Activated CD4-positive, alpha-beta T cell treated with anti-CD3 and anti-CD28 coated beads, Interleukin-2, amount 10 ng/mL, durations not matched to agents 7 days and 5 days (primary cell): ENCODE measurements around the gene SAMD10. TPM values are rescaled to one million over a fixed set of nuclear protein-coding genes. Genes with fewer than 3 reads are reported as not detected.

Source experiments
- CTCF ChIA-PET: fragments of 350-600 bp; sonication (Branson Sonifier 250); formaldehyde crosslinking; loops from one replicate; lab custom pipeline; 2021; ENCODE audit warnings: antibody characterized with exemption; lab: Charles Lee
- POLR2A ChIA-PET: fragments of 350-600 bp; sonication (Branson Sonifier 250); formaldehyde crosslinking; loops from one replicate; lab custom pipeline; 2021; ENCODE audit warnings: antibody characterized with exemption; lab: Charles Lee
- DNase-seq: peaks from one replicate; pipeline ENCODE4 v3.0.0-alpha.2; 2020
- H3K27ac Mint-ChIP-seq: one replicate; pipeline ENCODE4 v1.8.0; 2021; ENCODE audit warnings: mild to moderate bottlenecking, moderate library complexity, mixed read lengths
- H3K27me3 Mint-ChIP-seq: one replicate; pipeline ENCODE4 v1.8.0; 2021; ENCODE audit warnings: mixed read lengths
- H3K36me3 Mint-ChIP-seq: one replicate; pipeline ENCODE4 v1.8.0; 2021; ENCODE audit warnings: low read depth, mixed read lengths
- H3K4me1 Mint-ChIP-seq: one replicate; pipeline ENCODE4 v1.8.0; 2021; ENCODE audit warnings: mixed read lengths
- H3K4me3 Mint-ChIP-seq: one replicate; pipeline ENCODE4 v1.8.0; 2021; ENCODE audit warnings: mild to moderate bottlenecking, moderate library complexity, mixed read lengths
- H3K9me3 Mint-ChIP-seq: one replicate; pipeline ENCODE4 v1.8.0; 2021; ENCODE audit warnings: mixed read lengths
- total RNA-seq, 2 experiments: library from RNA; stranded (reverse); gene quantifications; one replicate each; pipeline ENCODE4 v1.2.3, GENCODE V29; 2021

Gene SAMD10
- total RNA-seq, 2 experiments from 2014 or later: 16.3 to 17.2 TPM

DNA sequence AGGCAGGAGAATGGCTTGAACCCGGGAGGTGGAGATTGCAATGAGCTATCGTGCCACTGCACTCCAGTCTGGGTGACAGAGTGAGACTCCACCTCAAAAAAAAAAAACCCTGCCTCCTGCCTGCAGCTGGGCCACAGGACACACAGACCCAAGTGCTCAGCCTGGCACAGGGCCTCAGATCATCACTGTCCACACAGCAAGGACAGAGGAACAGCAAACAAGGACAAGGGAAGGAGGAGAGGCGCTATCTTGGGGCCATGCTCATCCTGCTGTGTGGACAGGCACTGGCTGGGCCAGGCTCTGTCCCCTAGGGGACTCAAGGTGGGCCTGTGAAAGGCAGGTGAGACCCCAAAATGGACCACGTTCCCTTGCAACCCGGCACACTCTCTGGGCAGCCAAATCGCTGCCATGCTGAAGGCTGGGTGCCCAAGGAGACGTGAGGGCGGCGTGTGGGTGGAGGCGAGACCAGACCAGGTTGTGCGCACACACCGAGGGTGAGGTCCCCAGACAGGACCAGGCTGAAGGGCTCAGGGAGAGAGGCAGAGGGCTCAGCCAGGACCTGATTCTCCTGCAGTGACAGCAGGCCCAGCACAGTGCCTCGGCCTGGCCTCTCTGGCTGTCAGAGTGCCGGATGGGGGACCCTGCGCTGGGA lies 32.3 kb downstream of the SAMD10 start:
- CTCF ChIA-PET: interaction anchor here (1.0 kb wide), 1 partner anchor 110 kb away, joined by 3 read pairs; no protein-coding TSS in a partner anchor
- Mint-ChIP-seq H3K4me3 (peak overlapping the region; percentile 36), H3K4me1 (peaks cover 52% of the 10 kb centered on the region), H3K27me3 (no peaks in the 10 kb centered on the region), H3K9me3 (peaks cover 2% of the 10 kb centered on the region), H3K36me3 (peaks cover 12% of the 10 kb centered on the region), H3K27ac (peak overlapping the region; percentile 87)
- POLR2A ChIA-PET: no interaction called here
- DNase-seq: no peak

DNA sequence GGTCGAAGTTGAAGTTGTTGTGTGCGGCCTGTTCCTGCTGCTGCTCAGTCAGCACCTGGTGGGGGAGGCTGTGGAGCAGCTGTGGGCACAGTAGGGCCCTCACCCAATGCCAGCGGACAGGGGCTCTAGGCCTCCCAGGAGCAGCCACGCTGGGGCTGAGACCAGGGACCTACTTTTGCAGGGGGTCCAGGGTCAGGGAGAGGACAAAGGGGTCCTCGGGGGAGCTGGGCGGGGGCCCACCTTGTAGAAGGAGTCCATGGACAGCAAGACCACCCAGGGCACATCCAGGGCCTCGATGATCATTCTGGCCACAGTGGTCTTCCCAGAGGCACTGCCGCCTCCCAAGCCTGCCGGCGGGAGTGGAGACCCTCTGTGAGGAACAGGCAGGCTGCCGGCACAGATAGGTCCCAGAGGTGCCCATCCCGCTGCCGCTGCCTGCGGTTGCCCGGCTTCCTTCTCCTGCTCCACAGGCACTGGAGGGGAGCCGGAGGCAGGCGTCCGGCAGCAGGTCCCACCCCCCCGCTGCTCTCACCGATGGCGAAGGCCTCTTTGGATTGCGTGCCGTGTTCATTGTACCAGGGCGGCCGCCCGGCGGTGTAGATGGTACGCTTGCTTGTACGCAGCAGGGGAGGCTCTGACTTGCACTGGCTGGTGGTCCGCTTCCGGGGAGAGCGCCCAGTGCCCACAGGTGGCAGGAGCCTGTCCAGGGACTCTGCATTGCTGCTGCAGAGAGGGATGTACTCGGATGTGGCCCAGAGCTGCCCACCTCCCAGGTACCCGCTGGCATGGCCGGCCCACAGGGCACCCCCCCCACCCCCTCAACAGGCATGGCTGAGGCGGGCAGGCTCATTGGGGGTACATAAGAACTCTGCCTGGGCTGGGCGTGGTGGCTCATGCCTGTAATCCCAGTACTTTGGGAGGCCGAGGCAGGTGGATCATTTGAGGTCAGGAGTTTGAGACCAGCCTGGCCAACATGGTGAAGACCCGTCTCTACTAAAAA lies 33.2 kb downstream of the SAMD10 start:
- DNase-seq: no peak
- Mint-ChIP-seq H3K36me3 (peaks cover 16% of the 10 kb centered on the region), H3K27ac (no peak overlapping the region), H3K27me3 (no peaks in the 10 kb centered on the region), H3K4me3 (no peak overlapping the region), H3K9me3 (peaks cover 2% of the 10 kb centered on the region), H3K4me1 (peaks cover 51% of the 10 kb centered on the region)
- ChIA-PET POLR2A (no interaction called here), CTCF (interaction anchor here (0.7 kb wide), 1 partner anchor 12 kb away, joined by 3 read pairs; no protein-coding TSS in a partner anchor)

DNA sequence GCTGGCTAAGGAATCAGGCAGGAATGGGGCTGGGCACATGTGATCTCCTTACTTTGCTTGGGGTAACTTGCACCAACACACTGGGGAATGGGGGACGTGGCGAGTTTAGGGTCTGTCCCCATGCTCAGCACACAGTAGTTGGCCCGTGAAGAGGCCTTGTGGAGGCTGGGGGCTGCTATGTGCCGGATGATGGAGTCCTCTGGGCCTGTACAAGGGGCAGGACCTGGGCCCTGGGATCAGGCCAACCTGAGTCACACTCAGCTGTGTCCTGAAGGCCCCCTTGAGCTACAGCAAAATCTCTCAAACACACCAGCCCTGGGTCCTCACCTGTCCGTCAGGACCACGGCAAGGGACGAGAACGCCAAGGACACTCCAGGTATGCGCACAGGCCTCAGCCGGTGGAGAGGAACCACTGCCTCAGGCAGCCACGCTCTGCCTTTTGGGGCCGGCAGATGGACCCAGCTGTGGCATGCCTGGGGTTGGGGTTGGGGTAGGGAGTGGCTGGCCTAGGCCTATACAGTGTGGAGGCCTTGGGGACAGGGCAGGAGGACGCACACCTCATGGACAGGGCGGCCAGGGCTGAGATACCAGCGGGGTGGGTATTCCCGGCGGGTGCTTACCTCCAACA lies 34.3 kb downstream of the SAMD10 start:
- no peaks in the 10 kb centered on the region for H3K27me3 Mint-ChIP-seq
- H3K4me1 Mint-ChIP-seq: peaks cover 59% of the 10 kb centered on the region
- peaks cover 2% of the 10 kb centered on the region for H3K9me3 Mint-ChIP-seq
- H3K27ac Mint-ChIP-seq: peak overlapping the region; percentile 80
- ChIA-PET POLR2A (no interaction called here), CTCF (interaction anchor here (0.7 kb wide), 1 partner anchor 11 kb away, joined by 3 read pairs; no protein-coding TSS in a partner anchor)
- peaks cover 24% of the 10 kb centered on the region for H3K36me3 Mint-ChIP-seq
- DNase-seq: no peak
- no peak overlapping the region for H3K4me3 Mint-ChIP-seq

DNA sequence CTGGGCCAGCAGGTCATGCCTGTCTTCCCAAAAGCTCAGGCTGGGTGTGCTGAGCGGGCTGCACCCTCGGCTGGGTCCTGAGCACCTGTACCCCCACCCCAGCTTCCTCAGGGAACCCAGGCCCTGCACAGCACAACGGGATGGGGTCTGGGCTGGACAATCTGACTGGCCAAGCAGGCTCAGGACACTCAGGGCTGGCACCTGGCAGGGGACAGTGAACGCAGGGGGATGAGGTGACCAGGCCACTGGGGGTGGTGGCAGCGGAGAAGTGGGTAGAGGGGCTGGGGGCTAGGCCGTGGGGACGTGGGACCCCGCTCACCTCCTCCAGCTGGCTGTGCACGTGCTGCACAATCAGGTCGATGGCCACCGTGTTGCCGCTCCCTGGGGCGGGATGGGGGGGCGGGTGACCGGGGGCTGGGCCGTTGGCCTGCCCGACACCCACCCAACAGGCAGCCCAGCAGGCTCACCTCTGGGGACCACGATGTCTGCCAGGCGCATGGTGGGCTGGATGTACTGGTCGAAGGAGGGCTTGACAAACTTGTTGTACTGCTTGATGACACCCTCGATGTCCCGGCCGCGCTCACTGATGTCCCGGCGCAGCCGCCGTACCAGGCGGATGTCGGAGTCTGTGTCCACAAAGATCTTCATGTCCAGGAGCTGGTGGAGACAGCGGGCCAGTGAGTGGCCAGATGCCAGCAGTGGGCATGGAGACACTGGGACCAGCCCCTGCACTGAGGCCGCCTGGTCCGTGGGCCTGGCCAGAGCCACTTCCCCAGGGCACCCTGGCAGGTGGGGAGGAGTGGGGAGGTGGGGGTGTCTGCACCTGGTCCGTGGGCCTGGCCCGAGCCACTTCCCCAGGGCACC lies 35.1 kb downstream of the SAMD10 start:
- no peak for DNase-seq
- Mint-ChIP-seq H3K9me3 (peaks cover 2% of the 10 kb centered on the region), H3K36me3 (peaks cover 29% of the 10 kb centered on the region), H3K4me1 (peaks cover 51% of the 10 kb centered on the region), H3K27me3 (no peaks in the 10 kb centered on the region), H3K27ac (no peak overlapping the region), H3K4me3 (no peak overlapping the region)
- ChIA-PET CTCF (interaction anchor here (1.2 to 1.3 kb wide), 2 partner anchors 12 to 94 kb away, joined by 4 to 5 read pairs; partner anchors contain the start of gene UCKL1), POLR2A (no interaction called here)

DNA sequence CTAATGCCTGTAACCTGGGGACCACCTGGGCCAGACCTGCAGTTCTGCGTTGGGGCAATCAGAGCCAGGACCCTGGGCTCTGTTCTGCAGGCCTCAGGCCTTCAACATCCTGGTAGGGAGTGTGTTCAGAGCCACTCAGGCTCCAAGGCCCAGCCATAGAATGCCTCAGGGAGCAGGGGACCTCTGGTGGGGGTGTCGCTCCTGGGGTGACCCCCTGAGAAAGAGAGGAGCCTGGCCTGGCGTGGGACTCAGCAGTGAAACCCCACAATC lies 35.7 kb downstream of the SAMD10 start:
- POLR2A ChIA-PET: no interaction called here
- Mint-ChIP-seq H3K9me3 (peaks cover 2% of the 10 kb centered on the region), H3K27me3 (no peaks in the 10 kb centered on the region), H3K4me3 (no peak overlapping the region), H3K36me3 (peaks cover 29% of the 10 kb centered on the region), H3K4me1 (peaks cover 45% of the 10 kb centered on the region), H3K27ac (no peak overlapping the region)
- CTCF ChIA-PET: interaction anchor here (1.2 to 1.3 kb wide), 2 partner anchors 13 to 95 kb away, joined by 4 to 5 read pairs; partner anchors contain the start of gene UCKL1
- no peak for DNase-seq

DNA sequence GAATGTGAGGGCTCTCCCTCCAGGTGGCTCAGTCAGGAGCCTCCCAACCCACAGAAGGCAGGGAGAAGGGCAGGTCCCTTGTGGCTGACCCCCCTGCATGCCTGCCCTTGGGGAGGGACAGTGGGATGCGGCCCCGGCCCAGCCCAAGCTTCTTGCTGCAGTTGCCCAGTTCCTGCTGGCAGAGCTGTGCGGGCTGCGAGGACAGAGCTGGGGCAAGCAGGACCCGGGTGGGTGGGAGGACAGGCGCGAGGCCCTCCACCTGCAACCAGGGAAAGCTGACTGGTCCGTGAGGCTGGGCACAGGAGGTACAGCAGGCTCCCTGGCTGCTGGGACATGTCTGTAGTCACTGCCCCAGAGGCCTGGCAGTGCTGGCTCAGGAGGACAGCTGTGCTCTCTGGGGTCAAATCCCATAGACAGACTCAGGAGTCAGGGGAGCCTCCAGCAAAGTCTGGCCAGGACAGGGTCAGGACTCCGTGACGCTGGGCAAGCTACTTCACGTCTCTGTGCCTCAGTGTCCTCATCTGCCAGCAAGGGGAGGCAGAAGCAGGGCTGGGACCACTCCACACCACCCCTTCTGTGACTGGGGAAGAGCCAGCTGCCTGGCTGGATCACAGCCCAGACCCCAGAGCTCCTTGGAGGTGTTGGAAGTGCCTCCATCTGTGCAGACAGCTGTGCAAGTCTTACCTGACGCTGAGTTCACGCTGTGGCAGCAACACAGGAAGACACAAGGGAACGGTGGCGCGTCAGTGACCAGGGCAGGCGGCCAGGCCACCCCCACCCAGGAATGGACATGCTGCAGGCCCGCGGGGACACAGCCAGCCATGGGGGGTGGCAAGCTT lies 36.3 kb downstream of the SAMD10 start:
- ChIA-PET CTCF (interaction anchor here (0.8 to 1.3 kb wide), 3 partner anchors 9 to 95 kb away, joined by 4 to 5 read pairs (median 4); partner anchors contain the start of gene UCKL1), POLR2A (no interaction called here)
- no peak for DNase-seq
- Mint-ChIP-seq H3K4me3 (no peak overlapping the region), H3K36me3 (peaks cover 27% of the 10 kb centered on the region), H3K27me3 (no peaks in the 10 kb centered on the region), H3K9me3 (peaks cover 2% of the 10 kb centered on the region), H3K27ac (peak overlapping the region; percentile 95), H3K4me1 (peaks cover 40% of the 10 kb centered on the region)

DNA sequence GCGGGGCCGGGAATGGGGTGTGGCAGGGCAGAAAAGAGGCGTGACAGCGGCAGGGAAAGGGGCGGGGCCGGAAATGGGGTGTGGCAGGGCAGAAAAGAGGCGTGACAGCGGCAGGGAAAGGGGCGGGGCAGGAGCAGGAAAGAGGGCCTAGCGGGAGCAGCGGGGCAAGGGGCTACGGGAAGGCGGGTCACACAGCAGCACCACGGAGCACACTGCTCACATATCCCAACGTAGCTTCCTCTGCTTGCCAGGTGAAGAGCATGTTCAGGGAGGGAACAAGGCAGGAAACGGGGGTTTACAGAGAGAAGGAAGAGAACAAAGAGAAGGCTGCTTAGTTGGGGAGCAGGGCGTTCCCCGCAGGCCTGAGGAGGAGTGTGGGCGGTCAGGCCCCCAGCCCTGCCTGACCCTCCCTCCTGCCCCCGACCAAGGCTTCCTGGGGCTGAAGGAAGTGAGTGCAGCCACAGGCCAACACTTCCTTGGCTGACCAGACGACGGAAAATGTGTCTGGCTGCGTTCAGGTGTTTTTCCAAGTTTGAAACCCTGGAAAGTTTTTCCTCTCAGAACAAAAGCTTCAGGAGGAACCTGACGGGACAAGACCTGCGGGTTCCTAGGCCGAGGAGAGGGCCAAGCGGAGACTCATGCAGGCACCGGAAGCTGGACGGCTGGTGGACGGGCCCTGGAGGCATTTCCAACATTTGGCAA lies 37.0 kb downstream of the SAMD10 start:
- Mint-ChIP-seq H3K9me3 (peaks cover 2% of the 10 kb centered on the region), H3K4me1 (peaks cover 35% of the 10 kb centered on the region), H3K27ac (peak overlapping the region; percentile 95), H3K36me3 (peaks cover 32% of the 10 kb centered on the region), H3K4me3 (peak overlapping the region; percentile 27), H3K27me3 (no peaks in the 10 kb centered on the region)
- POLR2A ChIA-PET: no interaction called here
- peak; percentile 67 for DNase-seq
- CTCF ChIA-PET: interaction anchor here (0.8 to 1.3 kb wide), 3 partner anchors 10 to 96 kb away, joined by 3 to 4 read pairs (median 4); no protein-coding TSS in a partner anchor

DNA sequence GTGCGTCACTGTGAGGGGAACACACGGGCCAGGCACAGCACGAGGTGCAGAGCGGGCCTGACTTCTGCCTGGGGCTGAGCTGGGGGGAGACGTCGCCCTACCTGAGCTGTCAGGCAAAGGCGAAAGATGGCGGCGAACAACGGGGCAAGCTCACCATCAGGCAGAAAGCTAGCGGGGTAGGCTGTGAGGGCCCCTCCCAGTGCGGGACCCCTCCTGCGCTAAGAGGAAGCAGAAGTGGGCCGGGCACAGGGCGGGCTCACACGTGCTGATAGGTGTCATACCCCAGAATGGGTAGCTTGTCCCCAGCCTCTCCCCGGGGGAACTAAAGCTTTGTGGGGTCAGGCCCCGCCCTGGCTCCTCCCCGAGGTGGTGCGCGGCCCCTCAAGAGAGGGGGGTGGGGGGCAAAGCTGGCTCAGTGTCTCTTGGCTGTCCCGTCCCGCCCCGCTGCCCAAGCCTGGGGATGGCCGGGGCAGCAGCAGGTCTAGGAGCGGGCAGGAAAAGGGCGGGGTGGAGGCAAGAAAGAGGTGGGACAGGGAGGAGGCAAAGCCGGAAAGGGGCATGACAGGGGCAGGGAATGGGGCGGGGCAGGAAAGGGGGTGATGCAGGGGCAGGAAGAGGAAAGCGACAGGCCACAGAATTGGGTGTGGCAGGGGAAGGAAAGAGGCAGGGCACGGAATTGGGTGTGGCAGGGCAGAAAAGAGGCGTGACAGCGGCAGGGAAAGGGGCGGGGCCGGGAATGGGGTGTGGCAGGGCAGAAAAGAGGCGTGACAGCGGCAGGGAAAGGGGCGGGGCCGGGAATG lies 38.0 kb downstream of the SAMD10 start:
- POLR2A ChIA-PET: interaction anchor here (0.8 kb wide), 1 partner anchor 13 kb away, joined by 3 read pairs; no protein-coding TSS in a partner anchor
- Mint-ChIP-seq H3K4me1 (peaks cover 29% of the 10 kb centered on the region), H3K27me3 (no peaks in the 10 kb centered on the region), H3K4me3 (peak overlapping the region; percentile 10), H3K9me3 (peaks cover 2% of the 10 kb centered on the region), H3K36me3 (peaks cover 32% of the 10 kb centered on the region), H3K27ac (peak overlapping the region; percentile 90)
- CTCF ChIA-PET: interaction anchor here (0.9 to 1.3 kb wide), 3 partner anchors 13 to 63 kb away, joined by 3 read pairs; no protein-coding TSS in a partner anchor
- peak; percentile 91 for DNase-seq

DNA sequence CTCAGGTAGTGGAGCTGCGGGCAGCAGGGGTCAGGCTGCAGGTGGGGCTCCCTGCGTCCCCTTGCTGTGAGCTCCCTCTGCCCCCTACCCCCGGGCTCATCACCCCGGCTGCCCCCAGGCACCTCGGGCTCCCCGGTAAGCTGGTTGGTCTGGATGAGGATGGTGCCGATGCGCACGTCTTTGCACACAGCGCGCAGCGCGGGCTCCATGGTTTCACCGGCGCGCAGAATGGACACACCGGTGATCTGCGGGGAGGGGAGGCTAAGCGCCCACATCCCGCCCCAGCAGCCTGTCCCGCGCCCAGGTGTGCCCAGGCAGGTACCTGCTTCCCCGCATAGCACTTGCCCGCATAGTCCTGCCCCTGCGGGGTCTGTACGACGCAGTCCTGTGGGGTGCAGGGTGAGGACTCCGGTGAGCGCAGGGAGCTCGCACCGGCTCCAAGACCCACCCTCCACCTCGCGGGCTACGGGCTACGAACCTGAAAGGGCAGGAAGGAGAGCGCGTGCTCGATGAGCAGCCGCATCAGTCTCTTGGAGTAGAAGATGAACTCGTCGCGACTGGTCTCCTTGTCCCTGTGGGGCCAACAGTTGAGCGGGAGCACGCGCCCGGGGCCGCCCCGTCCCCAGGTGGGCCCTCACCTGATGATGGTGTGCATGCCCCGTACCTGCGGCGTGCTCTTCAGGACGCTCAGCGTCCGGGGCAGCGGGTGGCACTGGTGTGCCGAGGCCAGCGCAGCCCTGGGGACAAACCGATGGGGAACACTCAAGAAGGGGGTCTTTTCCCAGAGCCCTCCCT lies 38.8 kb downstream of the SAMD10 start:
- ChIA-PET POLR2A (interaction anchor here (0.8 kb wide), 1 partner anchor 12 kb away, joined by 3 read pairs; no protein-coding TSS in a partner anchor), CTCF (interaction anchor here (1.0 kb wide), 1 partner anchor 44 kb away, joined by 3 read pairs; no protein-coding TSS in a partner anchor)
- Mint-ChIP-seq H3K27me3 (no peaks in the 10 kb centered on the region), H3K4me1 (peaks cover 29% of the 10 kb centered on the region), H3K27ac (peak overlapping the region; percentile 90), H3K4me3 (no peak overlapping the region), H3K9me3 (peaks cover 2% of the 10 kb centered on the region), H3K36me3 (peaks cover 39% of the 10 kb centered on the region)
- no peak for DNase-seq
